PC-3 (cell line): ENCODE measurements around the gene EXOC8. TPM values are rescaled to one million over a fixed set of nuclear protein-coding genes. Genes with fewer than 3 reads are reported as not detected.

Experiments
- ATAC-seq: fragments of 200-7000 bp; cut with Tn5 transposase; 2 replicates; pipeline ENCODE4 v1.9.1; 2020; ENCODE audit warnings: mild to moderate bottlenecking, moderate library complexity
- BruUV-seq: library from RNA; stranded (reverse); fragments of 400-500 nt; replicated peaks from 2 replicates; lab custom pipeline; 2021; lab: Mats Ljungman, UMichigan
- CTCF ChIA-PET: fragments of 300-600 bp; sonication (Branson Sonifier 250); formaldehyde crosslinking; loops from one replicate; lab custom pipeline; 2022; ENCODE audit warnings: antibody characterized with exemption; lab: Charles Lee
- POLR2A ChIA-PET: fragments of 300-600 bp; sonication (Branson Sonifier 250); formaldehyde crosslinking; loops from one replicate; lab custom pipeline; 2022; ENCODE audit warnings: antibody characterized with exemption; ENCODE audit not compliant: unreplicated experiment; lab: Charles Lee
- DNase-seq: peaks from one replicate; pipeline ENCODE4 v3.0.0-alpha.2; 2015
- H2AFZ ChIP-seq: fragments of 300-600 bp; sonication (generic); 2 replicates; pipeline ENCODE4 v1.6.0; 2016; ENCODE audit warnings: antibody characterized with exemption, low read length
- H3F3A ChIP-seq: fragments of 300-600 bp; sonication (generic); one replicate; pipeline ENCODE4 v1.6.0; 2017; ENCODE audit warnings: antibody characterized with exemption, low read length, control low read depth, mild to moderate bottlenecking; ENCODE audit not compliant: unreplicated experiment
- H3K27ac ChIP-seq: fragments of 300-600 bp; sonication (generic); 2 replicates; pipeline ENCODE4 v1.5.1; 2016; ENCODE audit warnings: mild to moderate bottlenecking, low read length
- H3K27me3 ChIP-seq: fragments of 300-600 bp; sonication (generic); 2 replicates; pipeline ENCODE4 v1.6.1; 2016; ENCODE audit warnings: low read length, mixed read lengths
- H3K36me3 ChIP-seq: fragments of 300-600 bp; sonication (generic); 2 replicates; pipeline ENCODE4 v1.6.1; 2016; ENCODE audit warnings: low read depth, mixed run types, low read length, mixed read lengths
- H3K4me1 ChIP-seq: fragments of 300-600 bp; sonication (generic); 2 replicates; pipeline ENCODE4 v1.5.1; 2016; ENCODE audit warnings: low read length; ENCODE audit not compliant: insufficient read depth
- H3K4me2 ChIP-seq: fragments of 300-600 bp; sonication (generic); 2 replicates; pipeline ENCODE4 v1.6.0; 2016; ENCODE audit warnings: low read length
- H3K4me3 ChIP-seq: fragments of 300-600 bp; sonication (generic); 2 replicates; pipeline ENCODE4 v1.5.1; 2016; ENCODE audit warnings: mild to moderate bottlenecking, low read length, mixed read lengths
- H3K79me2 ChIP-seq: fragments of 300-600 bp; sonication (generic); 2 replicates; pipeline ENCODE4 v1.6.1; 2017; ENCODE audit warnings: low read length, mixed read lengths
- H3K9ac ChIP-seq: fragments of 300-600 bp; sonication (generic); 2 replicates; pipeline ENCODE4 v1.6.0; 2016; ENCODE audit warnings: mild to moderate bottlenecking, low read length
- H3K9me2 ChIP-seq: fragments of 300-600 bp; sonication (generic); replicated peaks from 2 replicates; pipeline ENCODE4 v1.6.1; 2016; ENCODE audit warnings: mixed run types, low read length, mixed read lengths
- H3K9me3 ChIP-seq: fragments of 300-600 bp; sonication (generic); 2 replicates; pipeline ENCODE4 v1.6.1; 2016; ENCODE audit warnings: low read length, mixed read lengths
- H4K20me1 ChIP-seq: fragments of 300-600 bp; sonication (generic); 2 replicates; pipeline ENCODE4 v1.6.1; 2016; ENCODE audit warnings: low read length, mixed read lengths
- EZH2 ChIP-seq: fragments of 300-600 bp; sonication (generic); IDR thresholded peaks from one replicate; pipeline ENCODE4 v1.6.1; 2017; ENCODE audit warnings: antibody characterized with exemption, mild to moderate bottlenecking, low read length; ENCODE audit not compliant: unreplicated experiment
- EZH2phosphoT487 ChIP-seq: fragments of 300-600 bp; sonication (generic); IDR thresholded peaks from 2 replicates; pipeline ENCODE4 v1.6.1; 2018; ENCODE audit warnings: mild to moderate bottlenecking, antibody characterized with exemption, low read length, borderline replicate concordance
- intact Hi-C: fragments of 100-400 bp; cut with micrococcal nuclease; formaldehyde crosslinking; loops from 2 replicates; pipeline ENCODE4 v1.9.0; 2023
- total RNA-seq: library from RNA; depleted of rRNA; stranded (reverse); fragments of >200 nt; gene quantifications from 2 replicates; pipeline ENCODE4 v1.2.3, GENCODE V29; 2014
- TF ChIP-seq, protein P1 (sequence below): fragments of 300-600 bp; sonication (generic); conservative IDR thresholded peaks from 2 replicates; pipeline ENCODE4 v1.5.1; 2017; ENCODE audit warnings: antibody characterized with exemption, low read depth, mild to moderate bottlenecking, low read length

The EXOC8 gene
- total RNA-seq, 1 experiment from 2014 or later: 14.0 TPM

GRCh38 chr1:231313661-231314060, 24.0 kb downstream of the EXOC8 start:
- ChIA-PET POLR2A (interaction anchor here (0.6 kb wide), 1 partner anchor 195 kb away, joined by 3 read pairs; no protein-coding TSS in a partner anchor), CTCF (no interaction called here)
- DNase-seq (no peak), ATAC-seq (no peak)
- H2AFZ ChIP-seq: no peak overlapping the region
- no peaks in the 10 kb centered on the region for H3K79me2 ChIP-seq
- H3K27me3 ChIP-seq: no peaks in the 10 kb centered on the region
- no peak overlapping the region for H3K4me3 ChIP-seq
- H3K36me3 ChIP-seq: no peaks in the 10 kb centered on the region
- H3K9ac ChIP-seq: no peak overlapping the region
- no peaks in the 10 kb centered on the region for H4K20me1 ChIP-seq
- TF ChIP-seq EZH2 (no peak), EZH2phosphoT487 (no peak)
- TF ChIP-seq, protein P1, sequence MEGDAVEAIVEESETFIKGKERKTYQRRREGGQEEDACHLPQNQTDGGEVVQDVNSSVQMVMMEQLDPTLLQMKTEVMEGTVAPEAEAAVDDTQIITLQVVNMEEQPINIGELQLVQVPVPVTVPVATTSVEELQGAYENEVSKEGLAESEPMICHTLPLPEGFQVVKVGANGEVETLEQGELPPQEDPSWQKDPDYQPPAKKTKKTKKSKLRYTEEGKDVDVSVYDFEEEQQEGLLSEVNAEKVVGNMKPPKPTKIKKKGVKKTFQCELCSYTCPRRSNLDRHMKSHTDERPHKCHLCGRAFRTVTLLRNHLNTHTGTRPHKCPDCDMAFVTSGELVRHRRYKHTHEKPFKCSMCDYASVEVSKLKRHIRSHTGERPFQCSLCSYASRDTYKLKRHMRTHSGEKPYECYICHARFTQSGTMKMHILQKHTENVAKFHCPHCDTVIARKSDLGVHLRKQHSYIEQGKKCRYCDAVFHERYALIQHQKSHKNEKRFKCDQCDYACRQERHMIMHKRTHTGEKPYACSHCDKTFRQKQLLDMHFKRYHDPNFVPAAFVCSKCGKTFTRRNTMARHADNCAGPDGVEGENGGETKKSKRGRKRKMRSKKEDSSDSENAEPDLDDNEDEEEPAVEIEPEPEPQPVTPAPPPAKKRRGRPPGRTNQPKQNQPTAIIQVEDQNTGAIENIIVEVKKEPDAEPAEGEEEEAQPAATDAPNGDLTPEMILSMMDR: no peak
- H3F3A ChIP-seq: no peaks in the 10 kb centered on the region
- H3K9me2 ChIP-seq: no peaks in the 10 kb centered on the region
- intact Hi-C loops: no loop called here
- BruUV-seq: no TSS peak
- no peak overlapping the region for H3K4me2 ChIP-seq
- no peak overlapping the region for H3K27ac ChIP-seq
- no peaks in the 10 kb centered on the region for H3K4me1 ChIP-seq
- no peaks in the 10 kb centered on the region for H3K9me3 ChIP-seq

- Histone ChIP-seq H3K4me3 (no peak overlapping the region), H3K4me1 (no peaks in the 10 kb centered on the region), H3K27me3 (no peaks in the 10 kb centered on the region), H2AFZ (no peak overlapping the region), H3K9me3 (no peaks in the 10 kb centered on the region), H3K9ac (no peak overlapping the region), H4K20me1 (no peaks in the 10 kb centered on the region), H3K9me2 (no peaks in the 10 kb centered on the region), H3K4me2 (no peak overlapping the region), H3F3A (no peaks in the 10 kb centered on the region), H3K27ac (no peak overlapping the region), H3K36me3 (no peaks in the 10 kb centered on the region), H3K79me2 (no peaks in the 10 kb centered on the region)
- TF ChIP-seq, protein P1: no peak
- intact Hi-C loops: no loop called here
- ChIA-PET POLR2A (no interaction called here), CTCF (no interaction called here)
- DNase-seq: no peak
- BruUV-seq: no TSS peak
- no peak for ATAC-seq
Observed at GRCh38 chr1:231312432-231312788, 25.2 kb downstream of the EXOC8 start.

DNA sequence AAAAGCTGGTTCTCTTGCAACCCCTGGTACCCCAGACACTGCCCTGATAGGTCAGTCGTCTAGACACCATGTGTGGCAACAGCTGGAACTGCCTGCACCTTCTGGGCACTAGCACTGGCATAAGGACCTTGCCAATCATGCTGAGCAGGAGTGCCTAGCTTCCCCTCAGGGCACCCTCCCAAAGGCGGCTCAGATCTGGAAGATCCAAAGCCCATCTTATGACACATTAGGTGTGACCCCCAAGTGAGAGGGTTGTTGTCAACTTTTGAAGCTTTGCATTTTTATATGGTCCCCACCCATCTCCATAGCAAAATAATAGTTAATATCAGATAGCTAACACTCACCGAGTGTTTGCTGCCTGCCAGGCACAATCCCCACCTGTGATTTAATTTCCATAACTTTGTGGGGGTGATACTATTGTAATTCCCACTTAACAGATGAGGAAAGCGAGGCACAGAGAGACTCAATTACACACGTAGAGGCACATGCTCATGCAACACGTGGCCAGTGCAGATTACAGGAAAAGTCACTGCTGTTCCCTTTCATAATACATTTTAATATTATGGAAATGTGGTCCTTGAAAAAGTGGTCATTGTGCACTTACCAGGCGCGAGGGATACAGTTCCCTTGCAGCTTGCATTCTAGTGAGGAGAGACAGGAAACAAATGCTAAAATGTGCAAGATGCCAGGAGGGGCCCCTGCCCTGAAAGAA, 25.8 kb downstream of the EXOC8 start:
- Histone ChIP-seq H3K4me3 (no peak overlapping the region), H3K9ac (no peak overlapping the region), H2AFZ (no peak overlapping the region), H4K20me1 (no peaks in the 10 kb centered on the region), H3K4me2 (no peak overlapping the region), H3K9me3 (no peaks in the 10 kb centered on the region), H3K27me3 (no peaks in the 10 kb centered on the region), H3K36me3 (no peaks in the 10 kb centered on the region), H3K27ac (no peak overlapping the region), H3K79me2 (no peaks in the 10 kb centered on the region), H3F3A (no peaks in the 10 kb centered on the region), H3K4me1 (no peaks in the 10 kb centered on the region), H3K9me2 (no peaks in the 10 kb centered on the region)
- no peak for ATAC-seq
- intact Hi-C loops: no loop called here
- POLR2A ChIA-PET: no interaction called here
- BruUV-seq: no TSS peak
- DNase-seq: no peak
- CTCF ChIA-PET: interaction anchor here (0.6 kb wide), 1 partner anchor 23 kb away, joined by 3 read pairs; no protein-coding TSS in a partner anchor
- TF ChIP-seq EZH2phosphoT487 (no peak), EZH2 (no peak)
- TF ChIP-seq, protein P1: no peak
